ENCODE data around the gene NAA16. TPM values are rescaled to one million over a fixed set of nuclear protein-coding genes. Genes with fewer than 3 reads are reported as not detected.

The NAA16 gene
- total and polyA plus RNA-seq, 2 of the 4 experiments (the other 2 are of a cell fraction): 6.6 to 8.8 TPM

DNA sequence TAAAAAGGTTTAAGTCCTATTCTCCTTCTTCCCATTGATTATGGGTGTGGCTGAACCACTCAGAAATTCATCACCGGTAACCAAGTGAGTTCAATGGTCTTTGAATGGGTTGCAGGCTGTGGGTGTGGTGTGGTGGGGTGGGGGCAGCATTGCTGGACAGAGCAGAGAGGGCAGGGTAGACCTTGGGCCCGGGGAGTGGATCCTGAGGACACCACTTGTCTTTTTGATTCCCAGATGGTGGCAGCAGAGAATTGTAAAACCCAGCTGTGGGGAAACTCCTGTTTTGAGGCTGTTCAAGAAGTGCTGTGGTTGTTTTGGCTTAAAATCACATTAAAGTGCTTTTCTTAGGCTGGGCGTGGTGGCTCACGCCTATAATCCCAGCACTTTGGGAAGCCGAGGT lies 100.5 kb downstream of the NAA16 start:
- in situ Hi-C loops (cut with MboI; ENCODE audit: low sequenced_read_pairs): no loop called here
- no peaks in the 10 kb centered on the region for H3K9me3 ChIP-seq (ENCODE audit: control insufficient read depth, insufficient read depth, low read length)
- no peaks in the 10 kb centered on the region for H3K79me1 ChIP-seq (ENCODE audit: low read depth in 1 of 2, low read length in 2 of 2)
- H4K5ac ChIP-seq (ENCODE audit: low read depth, low read length): peak overlapping the region; percentile 65; the same call in 1 of the 2 replicates
- POLR2A ChIA-PET (ENCODE audit: unreplicated experiment): no interaction called here
- intact Hi-C loops (cut with micrococcal nuclease): loop anchor here (1.0 to 5.0 kb wide), 3 partner anchors 241 to 699 kb away; no protein-coding TSS in a partner anchor
- no peaks in the 10 kb centered on the region for H3K9me1 ChIP-seq (ENCODE audit: insufficient read depth, low read length)
- H3K36me3 ChIP-seq (ENCODE audit: control insufficient read depth, insufficient read depth, low read length): no peaks in the 10 kb centered on the region
- H3K56ac ChIP-seq (ENCODE audit: extremely low read depth, insufficient read depth, low read length): no peak overlapping the region
- H3K18ac ChIP-seq (ENCODE audit: low read depth, low read length): no peak overlapping the region
- H2AK5ac ChIP-seq (ENCODE audit: low read depth, low read length): peak overlapping the region; percentile 73; the same call in 1 of the 2 replicates
- H3K4me3 ChIP-seq (ENCODE audit: insufficient read depth, low read depth, low read length): no peak overlapping the region
- no peak overlapping the region for H3K14ac ChIP-seq (replicated peaks; ENCODE audit: low read depth, low read length)
- ATAC-seq (ENCODE audit: low read depth) (peak; percentile 98), DNase-seq (peak; percentile 71)
- H4K91ac ChIP-seq (ENCODE audit: insufficient read depth, low read depth, low read length): 0 out of 2 replicates have a peak overlapping the region, but pooled peaks have one; percentile 10
- no peak overlapping the region for H3K23ac ChIP-seq (ENCODE audit: low read depth, low read length)
- 0 out of 3 replicates have a peak overlapping the region, but pooled peaks have one; percentile 9 for H2BK15ac ChIP-seq (ENCODE audit: low read depth, low read length)
- dilution Hi-C loops (cut with HindIII; ENCODE audit: low sequenced_read_pairs, unreplicated experiment): no loop called here
- no peak for TF ChIP-seq CHD1 (IDR thresholded peaks at IDR 0.05; ENCODE audit: low read depth, low read length)
- TF ChIP-seq RAD21 (IDR thresholded peaks at IDR 0.05; ENCODE audit: low read length): peak; percentile 78
- TF ChIP-seq, protein P1, sequence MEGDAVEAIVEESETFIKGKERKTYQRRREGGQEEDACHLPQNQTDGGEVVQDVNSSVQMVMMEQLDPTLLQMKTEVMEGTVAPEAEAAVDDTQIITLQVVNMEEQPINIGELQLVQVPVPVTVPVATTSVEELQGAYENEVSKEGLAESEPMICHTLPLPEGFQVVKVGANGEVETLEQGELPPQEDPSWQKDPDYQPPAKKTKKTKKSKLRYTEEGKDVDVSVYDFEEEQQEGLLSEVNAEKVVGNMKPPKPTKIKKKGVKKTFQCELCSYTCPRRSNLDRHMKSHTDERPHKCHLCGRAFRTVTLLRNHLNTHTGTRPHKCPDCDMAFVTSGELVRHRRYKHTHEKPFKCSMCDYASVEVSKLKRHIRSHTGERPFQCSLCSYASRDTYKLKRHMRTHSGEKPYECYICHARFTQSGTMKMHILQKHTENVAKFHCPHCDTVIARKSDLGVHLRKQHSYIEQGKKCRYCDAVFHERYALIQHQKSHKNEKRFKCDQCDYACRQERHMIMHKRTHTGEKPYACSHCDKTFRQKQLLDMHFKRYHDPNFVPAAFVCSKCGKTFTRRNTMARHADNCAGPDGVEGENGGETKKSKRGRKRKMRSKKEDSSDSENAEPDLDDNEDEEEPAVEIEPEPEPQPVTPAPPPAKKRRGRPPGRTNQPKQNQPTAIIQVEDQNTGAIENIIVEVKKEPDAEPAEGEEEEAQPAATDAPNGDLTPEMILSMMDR (conservative IDR thresholded peaks at IDR 0.05; ENCODE audit: low read depth, low read length): peak; percentile 67
- TF ChIP-seq SMC3 (IDR thresholded peaks at IDR 0.05; ENCODE audit: low read depth, low read length): peak; percentile 66
- H2AK9ac ChIP-seq (replicated peaks; ENCODE audit: low read depth, low read length, poor library complexity): no peak overlapping the region
- no peaks in the 10 kb centered on the region for H3K27me3 ChIP-seq (ENCODE audit: control insufficient read depth, insufficient read depth, low read length)
- peak overlapping the region; percentile 55; the same call in 1 of the 2 replicates for H2BK120ac ChIP-seq (ENCODE audit: low read depth, low read length)
- H3K9ac ChIP-seq (ENCODE audit: low read depth, low read length): no peak overlapping the region
- no peak overlapping the region for H3K27ac ChIP-seq (ENCODE audit: insufficient read depth, low read length)
- BruUV-seq (replicated peaks): no TSS peak
- no peak overlapping the region for H3K4me2 ChIP-seq (ENCODE audit: low read depth, low read length)
- H3K4ac ChIP-seq (ENCODE audit: low read depth, low read length): peak overlapping the region; percentile 61; the same call in 1 of the 2 replicates
- no peaks in the 10 kb centered on the region for H3K4me1 ChIP-seq (ENCODE audit: control insufficient read depth, insufficient read depth, low read length)
- H2BK20ac ChIP-seq (ENCODE audit: low read depth, low read length): no peak overlapping the region
- peak overlapping the region; percentile 39 for H2AFZ ChIP-seq (replicated peaks; ENCODE audit: low read length, poor library complexity)
- H4K20me1 ChIP-seq (ENCODE audit: insufficient read depth, low read length): no peaks in the 10 kb centered on the region
- H2BK5ac ChIP-seq (ENCODE audit: low read depth, low read length, poor library complexity, severe bottlenecking): no peak overlapping the region
- 0 out of 4 replicates have a peak overlapping the region, but pooled peaks of 1 of the 2 experiments have one; percentile 2 for H4K8ac ChIP-seq (ENCODE audit: low read depth in 2 of 2, low read length in 2 of 2)
- CTCF ChIA-PET: interaction anchor here (0.6 to 1.9 kb wide), 6 partner anchors 94 to 697 kb away, joined by 3 to 12 read pairs (median 4); no protein-coding TSS in a partner anchor
- WGBS, 2 experiments (ENCODE audit: extremely low coverage in 2 of 2, insufficient read length in 1 of 2): no CpG with 5 or more reads among the region's 5 CpGs

Measured in IMR-90 (cell line).